LNCaP clone FGC (cell line): ENCODE data around the gene PHKG1.
"Not testable (repeated sequence)": the region's sequence is repeated elsewhere in the genome, so short reads cannot be mapped to it uniquely, and the experiment has no call there.

Source experiments
- DNase-seq: peaks from one replicate; pipeline ENCODE4 v3.0.0-alpha.2; 2011; ENCODE audit warnings: low read depth
- H3K4me3 ChIP-seq: 2 replicates; pipeline ENCODE4 v1.5.1; 2011; ENCODE audit warnings: mild to moderate bottlenecking, low read depth, low read length, control low read depth
- CTCF ChIP-seq: IDR thresholded peaks from 2 replicates; pipeline ENCODE4 v1.5.1; 2012; ENCODE audit warnings: mild to moderate bottlenecking; ENCODE audit not compliant: control insufficient read depth, insufficient read depth; ENCODE audit errors: extremely low read depth

Gene PHKG1

GRCh38 chr7:56091591-56091990 is 1.2 kb downstream of the PHKG1 start:
- TF ChIP-seq CTCF = no peak
- no peak overlapping the region for H3K4me3 ChIP-seq
- DNase-seq = no peak

- DNase-seq = no peak
- no peak overlapping the region for H3K4me3 ChIP-seq
- TF ChIP-seq CTCF = no peak
These were observed 5.3 kb downstream of the PHKG1 start for GRCh38 chr7:56087445-56087844.

GRCh38 chr7:56086761-56087160 is 6.0 kb downstream of the PHKG1 start:
- no peak for DNase-seq
- H3K4me3 ChIP-seq = no peak overlapping the region
- TF ChIP-seq CTCF = no peak

GRCh38 chr7:56083150-56083785 is 9.5 kb downstream of the PHKG1 start:
- no peak for DNase-seq

GRCh38 chr7:56081626-56082340 is 11.0 kb downstream of the PHKG1 start:
- DNase-seq = no peak
- TF ChIP-seq CTCF = no peak
- no peak overlapping the region for H3K4me3 ChIP-seq

More at GRCh38 chr7:56083150-56083785, 9.5 kb downstream of the PHKG1 start:
- H3K4me3 ChIP-seq = no peak overlapping the region
- no peak for TF ChIP-seq CTCF

- not testable (repeated sequence) for DNase-seq
These were observed 11.9 kb downstream of the PHKG1 start for GRCh38 chr7:56080726-56081435.

GRCh38 chr7:56079450-56080185 is 13.1 kb downstream of the PHKG1 start:
- H3K4me3 ChIP-seq = 0 out of 2 replicates have a peak overlapping the region, but pooled peaks have one; percentile 5
- DNase-seq = peak; percentile 89
- peak; percentile 88 for TF ChIP-seq CTCF

More at GRCh38 chr7:56080726-56081435, 11.9 kb downstream of the PHKG1 start:
- not testable (repeated sequence) for H3K4me3 ChIP-seq
